ENCODE measurements around the gene TP53TG5.

TP53TG5 gene

GRCh38 chr20:45344168-45344860 is 33.8 kb downstream of the TP53TG5 start:
- Histone ChIP-seq H3K36me3 (ENCODE audit: insufficient read depth, low read length) (peaks cover 12% of the 10 kb centered on the region; the same call in 1 of the 2 replicates), H3K4me3 (ENCODE audit: low read depth, low read length) (peak overlapping the region; percentile 84), H3K27ac (ENCODE audit: low read depth, low read length) (peak overlapping the region; percentile 85), H3K79me2 (ENCODE audit: control insufficient read depth, insufficient read depth, low read length, unreplicated experiment) (peaks cover 86% of the 10 kb centered on the region), H3K27me3 (ENCODE audit: insufficient read depth, low read length) (no peaks in the 10 kb centered on the region), H2AFZ (ENCODE audit: low read length, unreplicated experiment) (no peak overlapping the region), H3K4me1 (ENCODE audit: control insufficient read depth, insufficient read depth, low read length, unreplicated experiment) (peaks cover 72% of the 10 kb centered on the region)

- Histone ChIP-seq H3K4me3 (ENCODE audit: low read depth, low read length) (peak overlapping the region; percentile 58), H3K4me1 (ENCODE audit: control insufficient read depth, insufficient read depth, low read length, unreplicated experiment) (peaks cover 77% of the 10 kb centered on the region), H3K79me2 (ENCODE audit: control insufficient read depth, insufficient read depth, low read length, unreplicated experiment) (peaks cover 92% of the 10 kb centered on the region), H3K36me3 (ENCODE audit: insufficient read depth, low read length) (peaks cover 12% of the 10 kb centered on the region; the same call in 1 of the 2 replicates), H3K27ac (ENCODE audit: low read depth, low read length) (peak overlapping the region; percentile 85), H2AFZ (ENCODE audit: low read length, unreplicated experiment) (no peak overlapping the region), H3K27me3 (ENCODE audit: insufficient read depth, low read length) (no peaks in the 10 kb centered on the region)
Observed at GRCh38 chr20:45343532-45344167, 34.5 kb downstream of the TP53TG5 start.

- peak overlapping the region; percentile 58 for H3K4me3 ChIP-seq (ENCODE audit: low read depth, low read length)
- no peak overlapping the region for H2AFZ ChIP-seq (ENCODE audit: low read length, unreplicated experiment)
- peak overlapping the region; percentile 85 for H3K27ac ChIP-seq (ENCODE audit: low read depth, low read length)
- H3K36me3 ChIP-seq (ENCODE audit: insufficient read depth, low read length), result peaks cover 12% of the 10 kb centered on the region; the same call in 1 of the 2 replicates
- peaks cover 81% of the 10 kb centered on the region for H3K4me1 ChIP-seq (ENCODE audit: control insufficient read depth, insufficient read depth, low read length, unreplicated experiment)
- H3K27me3 ChIP-seq (ENCODE audit: insufficient read depth, low read length), result no peaks in the 10 kb centered on the region
- peaks cover 94% of the 10 kb centered on the region for H3K79me2 ChIP-seq (ENCODE audit: control insufficient read depth, insufficient read depth, low read length, unreplicated experiment)
Observed at GRCh38 chr20:45342855-45343531, 35.1 kb downstream of the TP53TG5 start.

- Histone ChIP-seq H3K4me3 (ENCODE audit: low read depth, low read length) (peak overlapping the region; percentile 58), H3K36me3 (ENCODE audit: insufficient read depth, low read length) (peaks cover 12% of the 10 kb centered on the region; the same call in 1 of the 2 replicates), H3K4me1 (ENCODE audit: control insufficient read depth, insufficient read depth, low read length, unreplicated experiment) (peaks cover 89% of the 10 kb centered on the region), H3K27me3 (ENCODE audit: insufficient read depth, low read length) (no peaks in the 10 kb centered on the region), H2AFZ (ENCODE audit: low read length, unreplicated experiment) (no peak overlapping the region), H3K79me2 (ENCODE audit: control insufficient read depth, insufficient read depth, low read length, unreplicated experiment) (peaks cover 86% of the 10 kb centered on the region), H3K27ac (ENCODE audit: low read depth, low read length) (peak overlapping the region; percentile 85)
Observed at GRCh38 chr20:45341939-45342854, 35.9 kb downstream of the TP53TG5 start.

GRCh38 chr20:45341579-45341938 is 36.6 kb downstream of the TP53TG5 start:
- Histone ChIP-seq H3K27ac (ENCODE audit: low read depth, low read length) (peak overlapping the region; percentile 85), H3K4me3 (ENCODE audit: low read depth, low read length) (peak overlapping the region; percentile 58), H2AFZ (ENCODE audit: low read length, unreplicated experiment) (no peak overlapping the region), H3K79me2 (ENCODE audit: control insufficient read depth, insufficient read depth, low read length, unreplicated experiment) (peaks cover 79% of the 10 kb centered on the region), H3K27me3 (ENCODE audit: insufficient read depth, low read length) (no peaks in the 10 kb centered on the region), H3K4me1 (ENCODE audit: control insufficient read depth, insufficient read depth, low read length, unreplicated experiment) (peaks cover 92% of the 10 kb centered on the region), H3K36me3 (ENCODE audit: insufficient read depth, low read length) (peaks cover 12% of the 10 kb centered on the region; the same call in 1 of the 2 replicates)

GRCh38 chr20:45340951-45341350 is 37.2 kb downstream of the TP53TG5 start:
- Histone ChIP-seq H3K79me2 (ENCODE audit: control insufficient read depth, insufficient read depth, low read length, unreplicated experiment) (peaks cover 78% of the 10 kb centered on the region), H2AFZ (ENCODE audit: low read length, unreplicated experiment) (no peak overlapping the region), H3K4me1 (ENCODE audit: control insufficient read depth, insufficient read depth, low read length, unreplicated experiment) (peaks cover 92% of the 10 kb centered on the region), H3K27ac (ENCODE audit: low read depth, low read length) (no peak overlapping the region), H3K27me3 (ENCODE audit: insufficient read depth, low read length) (no peaks in the 10 kb centered on the region), H3K4me3 (ENCODE audit: low read depth, low read length) (no peak overlapping the region), H3K36me3 (ENCODE audit: insufficient read depth, low read length) (peaks cover 12% of the 10 kb centered on the region; the same call in 1 of the 2 replicates)

- no peak overlapping the region for H2AFZ ChIP-seq (ENCODE audit: low read length, unreplicated experiment)
- H3K79me2 ChIP-seq (ENCODE audit: control insufficient read depth, insufficient read depth, low read length, unreplicated experiment), result peaks cover 78% of the 10 kb centered on the region
- H3K4me3 ChIP-seq (ENCODE audit: low read depth, low read length), result no peak overlapping the region
- H3K27me3 ChIP-seq (ENCODE audit: insufficient read depth, low read length), result no peaks in the 10 kb centered on the region
- H3K27ac ChIP-seq (ENCODE audit: low read depth, low read length), result peak overlapping the region; percentile 94; the same call in 1 of the 2 replicates
- peaks cover 90% of the 10 kb centered on the region for H3K4me1 ChIP-seq (ENCODE audit: control insufficient read depth, insufficient read depth, low read length, unreplicated experiment)
- H3K36me3 ChIP-seq (ENCODE audit: insufficient read depth, low read length), result peaks cover 18% of the 10 kb centered on the region; the same call in 1 of the 2 replicates
Observed at GRCh38 chr20:45340236-45340847, 37.8 kb downstream of the TP53TG5 start.

- Histone ChIP-seq H3K4me3 (ENCODE audit: low read depth, low read length) (no peak overlapping the region), H2AFZ (ENCODE audit: low read length, unreplicated experiment) (no peak overlapping the region), H3K27ac (ENCODE audit: low read depth, low read length) (peak overlapping the region; percentile 94; the same call in 1 of the 2 replicates), H3K36me3 (ENCODE audit: insufficient read depth, low read length) (peaks cover 22% of the 10 kb centered on the region; the same call in 1 of the 2 replicates), H3K27me3 (ENCODE audit: insufficient read depth, low read length) (no peaks in the 10 kb centered on the region), H3K79me2 (ENCODE audit: control insufficient read depth, insufficient read depth, low read length, unreplicated experiment) (peaks cover 78% of the 10 kb centered on the region), H3K4me1 (ENCODE audit: control insufficient read depth, insufficient read depth, low read length, unreplicated experiment) (peaks cover 85% of the 10 kb centered on the region)
Observed at GRCh38 chr20:45339799-45340198, 38.3 kb downstream of the TP53TG5 start.

- Histone ChIP-seq H3K27ac (ENCODE audit: low read depth, low read length) (peak overlapping the region; percentile 94), H3K4me3 (ENCODE audit: low read depth, low read length) (no peak overlapping the region), H3K79me2 (ENCODE audit: control insufficient read depth, insufficient read depth, low read length, unreplicated experiment) (peaks cover 77% of the 10 kb centered on the region), H3K27me3 (ENCODE audit: insufficient read depth, low read length) (no peaks in the 10 kb centered on the region), H3K4me1 (ENCODE audit: control insufficient read depth, insufficient read depth, low read length, unreplicated experiment) (peaks cover 80% of the 10 kb centered on the region), H3K36me3 (ENCODE audit: insufficient read depth, low read length) (peaks cover 22% of the 10 kb centered on the region; the same call in 1 of the 2 replicates), H2AFZ (ENCODE audit: low read length, unreplicated experiment) (no peak overlapping the region)
Observed at GRCh38 chr20:45339084-45339483, 39.0 kb downstream of the TP53TG5 start.
